Stimulated activated effector memory CD8-positive, alpha-beta T cell treated with anti-CD3 and anti-CD28 coated beads, Interleukin-12 subunit alpha, Interleukin-12 subunit beta, amount 100 ng/mL, for 72 hours (primary cell): ENCODE measurements around the gene C14orf93.

ENCODE experiments used
- ATAC-seq: fragments of 150-1000 bp; cut with Tn5 transposase; 2 replicates; pipeline ENCODE4 v1.10.0; 2021
- DNase-seq, 2 donors: peaks; one replicate each; pipeline ENCODE4 v3.0.0; 2021 to 2022; ENCODE audit warnings: low spot score in 2 of 2
- H3K27ac Mint-ChIP-seq: one replicate; pipeline ENCODE4 v1.8.0; 2022; ENCODE audit warnings: mild to moderate bottlenecking, mixed read lengths
- H3K36me3 Mint-ChIP-seq: one replicate; pipeline ENCODE4 v1.8.0; 2022; ENCODE audit warnings: mild to moderate bottlenecking, mixed read lengths
- H3K4me1 Mint-ChIP-seq: one replicate; pipeline ENCODE4 v1.8.0; 2022; ENCODE audit warnings: mixed read lengths
- H3K4me3 Mint-ChIP-seq: one replicate; pipeline ENCODE4 v1.8.0; 2022; ENCODE audit warnings: mild to moderate bottlenecking, mixed read lengths
- H3K9me3 Mint-ChIP-seq: one replicate; pipeline ENCODE4 v1.8.0; 2022; ENCODE audit warnings: mixed read lengths

Gene C14orf93

GRCh38 chr14:23009939-23010726 lies at the start of gene C14orf93:
TSS of gene C14orf93 (minus strand) at chr14:23010143. CDS start at chr14:22999023, 11,120 bp downstream.
- Mint-ChIP-seq H3K9me3 (no peaks in the 10 kb centered on the region), H3K27ac (peak within 1 kb of the TSS; percentile 97), H3K4me3 (peak within 1 kb of the TSS; percentile 75), H3K36me3 (peaks cover 16% of the 10 kb centered on the region), H3K4me1 (peaks cover 21% of the 10 kb centered on the region)
- peak; percentile 64 to 84 for DNase-seq
- peak; percentile 50 for ATAC-seq

GRCh38 chr14:23058654-23059504 lies 48.9 kb upstream of the C14orf93 start:
- Mint-ChIP-seq H3K4me3 (peak overlapping the region; percentile 11), H3K27ac (peak overlapping the region; percentile 69)

DNA sequence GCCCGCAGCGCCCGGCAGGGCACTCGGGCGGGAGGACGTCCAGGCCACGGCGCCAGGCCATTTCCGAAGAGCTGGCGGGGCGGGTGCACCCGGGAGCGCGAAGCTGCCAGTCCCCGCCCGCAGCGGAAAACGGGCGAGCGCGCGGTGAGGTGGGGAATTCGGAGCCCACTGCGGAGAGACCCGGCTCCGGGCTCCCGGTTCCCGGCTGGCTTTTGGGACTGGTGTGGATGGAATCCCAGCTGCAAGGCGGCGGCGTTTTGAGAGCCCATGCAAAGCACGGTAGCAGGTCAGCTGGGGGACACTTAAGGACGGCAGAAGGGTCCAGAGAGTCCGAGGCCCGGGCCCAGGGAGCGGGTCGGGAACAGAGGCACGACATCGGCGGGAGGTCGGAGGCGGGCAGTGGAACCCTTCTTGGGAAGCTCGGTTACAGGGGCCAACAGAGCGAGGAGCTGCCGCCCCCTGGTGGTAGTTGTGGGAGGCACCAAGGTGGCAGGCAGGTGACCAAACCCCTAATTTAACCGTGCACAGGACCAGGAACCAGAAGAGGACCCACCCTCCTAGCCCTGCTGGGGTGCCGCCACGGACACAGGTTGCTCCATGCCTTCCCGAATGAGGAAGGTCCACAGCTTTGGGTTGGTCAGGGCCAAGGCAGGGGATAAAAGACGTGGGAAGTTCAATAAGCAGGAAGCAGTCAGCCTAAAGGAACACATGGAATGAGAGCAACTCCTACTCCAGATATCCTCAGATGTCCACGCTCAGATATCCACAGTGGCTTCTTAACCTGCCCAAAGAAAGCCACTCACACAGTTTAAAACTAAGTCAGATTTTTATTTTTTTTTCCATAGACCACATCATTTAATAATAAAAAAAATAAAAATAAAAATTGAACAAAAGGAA lies 48.1 kb upstream of the C14orf93 start:
- Mint-ChIP-seq H3K36me3 (peaks cover 53% of the 10 kb centered on the region), H3K4me1 (peaks cover 27% of the 10 kb centered on the region), H3K9me3 (no peaks in the 10 kb centered on the region), H3K4me3 (peak overlapping the region; percentile 76), H3K27ac (no peak overlapping the region)
- DNase-seq (peak; percentile 85 to 92), ATAC-seq (peak; percentile 77)

More at GRCh38 chr14:23058654-23059504, 48.9 kb upstream of the C14orf93 start:
- DNase-seq (no peak), ATAC-seq (no peak)
- H3K4me1 Mint-ChIP-seq, result peaks cover 27% of the 10 kb centered on the region
- H3K36me3 Mint-ChIP-seq, result peaks cover 62% of the 10 kb centered on the region
- no peaks in the 10 kb centered on the region for H3K9me3 Mint-ChIP-seq

GRCh38 chr14:23056956-23057756 lies 47.2 kb upstream of the C14orf93 start, which contains the start of gene CDH24:
TSS of gene CDH24 (minus strand) at chr14:23057520. CDS start at chr14:23055733, 1,787 bp downstream.
- peak within 1 kb of the TSS; percentile 76 for H3K4me3 Mint-ChIP-seq
- H3K9me3 Mint-ChIP-seq, result no peaks in the 10 kb centered on the region
- peaks cover 44% of the 10 kb centered on the region for H3K36me3 Mint-ChIP-seq
- DNase-seq (peak; percentile 58 to 80), ATAC-seq (peak; percentile 81)
- H3K4me1 Mint-ChIP-seq, result peaks cover 27% of the 10 kb centered on the region
- peak within 1 kb of the TSS; percentile 60 for H3K27ac Mint-ChIP-seq

GRCh38 chr14:23056145-23056955 lies 46.4 kb upstream of the C14orf93 start:
- peak overlapping the region; percentile 76 for H3K4me3 Mint-ChIP-seq
- H3K9me3 Mint-ChIP-seq, result no peaks in the 10 kb centered on the region
- H3K36me3 Mint-ChIP-seq, result peaks cover 36% of the 10 kb centered on the region
- DNase-seq, result peak; percentile 55 to 77
- H3K4me1 Mint-ChIP-seq, result peaks cover 27% of the 10 kb centered on the region
- peak; percentile 76 for ATAC-seq
- peak overlapping the region; percentile 60 for H3K27ac Mint-ChIP-seq

DNA sequence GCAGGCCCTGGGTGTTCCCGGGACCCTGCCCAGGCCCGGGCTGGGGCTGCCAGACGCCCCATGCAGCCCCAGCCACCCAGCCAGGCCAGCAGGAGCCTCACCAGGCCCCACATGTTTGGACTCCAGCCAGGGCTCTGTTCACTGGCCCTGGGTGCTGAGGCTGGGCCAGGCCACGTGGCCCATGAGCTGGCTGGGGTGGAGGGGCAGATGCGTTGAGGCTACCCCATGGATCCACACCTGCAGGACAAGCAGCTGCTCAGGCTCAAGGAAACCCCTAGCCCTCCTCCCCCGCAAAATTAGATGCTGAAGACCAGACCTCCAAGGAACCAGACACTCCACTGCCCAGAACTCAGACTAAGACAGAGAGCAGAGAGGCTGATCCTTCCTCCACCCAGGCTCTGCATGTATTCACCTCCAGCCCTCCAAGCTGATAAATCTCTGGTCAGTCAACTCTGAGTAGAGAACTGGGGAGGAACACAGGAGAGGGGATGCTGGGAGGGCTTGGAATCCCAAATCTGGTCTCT lies 45.7 kb upstream of the C14orf93 start:
- Mint-ChIP-seq H3K27ac (peak overlapping the region; percentile 60), H3K4me1 (peaks cover 27% of the 10 kb centered on the region), H3K9me3 (no peaks in the 10 kb centered on the region), H3K4me3 (peak overlapping the region; percentile 76), H3K36me3 (peaks cover 30% of the 10 kb centered on the region)
- DNase-seq (no peak), ATAC-seq (no peak)

- Mint-ChIP-seq H3K36me3 (peaks cover 24% of the 10 kb centered on the region), H3K4me1 (peaks cover 27% of the 10 kb centered on the region), H3K4me3 (no peak overlapping the region), H3K27ac (no peak overlapping the region), H3K9me3 (no peaks in the 10 kb centered on the region)
- no peak for ATAC-seq
- no peak for DNase-seq
These were observed 45.2 kb upstream of the C14orf93 start for GRCh38 chr14:23055147-23055550.

DNA sequence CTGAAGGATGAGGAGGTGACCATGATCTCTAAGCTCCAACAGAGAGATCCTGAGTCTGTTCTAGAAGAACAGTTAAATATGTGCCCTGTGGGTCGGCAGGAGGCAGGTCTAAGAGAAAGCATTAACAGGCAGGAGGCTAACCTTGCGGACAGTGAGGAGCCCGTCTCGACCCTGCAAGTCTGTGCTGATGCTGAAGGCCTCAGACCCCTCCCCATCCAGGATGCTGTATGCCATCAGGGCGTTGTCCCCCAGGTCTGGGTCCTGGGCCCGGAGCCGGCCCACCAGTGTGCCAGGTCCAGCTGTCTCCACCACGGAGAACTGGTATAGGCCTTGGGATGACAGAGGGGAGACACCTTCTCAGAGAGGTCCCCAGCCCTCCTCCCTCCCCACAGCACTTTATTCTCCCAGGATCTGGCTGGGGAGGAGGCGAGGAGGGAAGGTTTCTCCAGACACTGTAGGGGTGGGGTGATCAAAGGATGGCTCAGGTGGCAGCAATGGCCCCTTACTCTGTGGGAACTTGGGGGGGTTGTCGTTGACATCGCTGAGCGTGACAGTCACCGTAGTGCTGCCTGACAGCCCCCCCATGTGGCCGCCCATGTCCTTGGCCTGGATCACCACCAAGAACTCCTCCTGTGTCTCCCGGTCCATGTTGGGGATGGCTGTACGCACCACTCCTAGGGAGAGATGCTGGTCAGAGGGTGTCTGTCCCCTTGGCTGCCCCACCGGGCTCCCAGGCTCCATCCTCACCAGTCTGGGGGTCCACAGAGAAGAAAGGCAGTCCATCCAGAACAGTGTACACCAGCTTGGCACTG lies 44.3 kb upstream of the C14orf93 start:
- Mint-ChIP-seq H3K4me1 (peaks cover 27% of the 10 kb centered on the region), H3K9me3 (no peaks in the 10 kb centered on the region), H3K27ac (no peak overlapping the region), H3K36me3 (peaks cover 15% of the 10 kb centered on the region), H3K4me3 (no peak overlapping the region)
- ATAC-seq (no peak), DNase-seq (peak in 1 of 2 donors; percentile 52)

GRCh38 chr14:23053426-23053825 lies 43.5 kb upstream of the C14orf93 start:
- no peaks in the 10 kb centered on the region for H3K9me3 Mint-ChIP-seq
- ATAC-seq (no peak), DNase-seq (no peak)
- H3K4me3 Mint-ChIP-seq, result no peak overlapping the region
- no peak overlapping the region for H3K27ac Mint-ChIP-seq
- peaks cover 27% of the 10 kb centered on the region for H3K4me1 Mint-ChIP-seq
- H3K36me3 Mint-ChIP-seq, result peaks cover 7% of the 10 kb centered on the region

DNA sequence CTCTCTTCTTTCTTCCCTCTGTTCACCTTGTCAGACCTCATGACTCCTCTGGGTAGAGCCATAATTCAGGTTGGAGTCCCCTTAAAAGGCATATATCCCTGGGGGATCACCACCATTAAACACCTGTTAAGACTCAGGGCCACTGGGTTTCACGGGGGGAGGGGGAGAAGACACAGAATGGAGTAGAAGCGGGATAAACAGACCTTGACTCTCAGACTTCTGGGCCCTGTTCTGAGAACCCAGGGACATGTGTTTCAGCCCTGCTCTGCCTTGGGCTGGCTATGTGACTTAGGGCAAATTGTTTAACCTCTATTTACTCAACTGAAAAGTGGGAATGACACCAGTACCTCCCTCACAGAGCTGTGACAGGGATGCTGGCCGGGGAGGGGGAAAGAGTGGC lies 42.7 kb upstream of the C14orf93 start:
- DNase-seq (no peak), ATAC-seq (no peak)
- Mint-ChIP-seq H3K9me3 (no peaks in the 10 kb centered on the region), H3K36me3 (no peaks in the 10 kb centered on the region), H3K4me3 (no peak overlapping the region), H3K27ac (no peak overlapping the region), H3K4me1 (peaks cover 21% of the 10 kb centered on the region)

DNA sequence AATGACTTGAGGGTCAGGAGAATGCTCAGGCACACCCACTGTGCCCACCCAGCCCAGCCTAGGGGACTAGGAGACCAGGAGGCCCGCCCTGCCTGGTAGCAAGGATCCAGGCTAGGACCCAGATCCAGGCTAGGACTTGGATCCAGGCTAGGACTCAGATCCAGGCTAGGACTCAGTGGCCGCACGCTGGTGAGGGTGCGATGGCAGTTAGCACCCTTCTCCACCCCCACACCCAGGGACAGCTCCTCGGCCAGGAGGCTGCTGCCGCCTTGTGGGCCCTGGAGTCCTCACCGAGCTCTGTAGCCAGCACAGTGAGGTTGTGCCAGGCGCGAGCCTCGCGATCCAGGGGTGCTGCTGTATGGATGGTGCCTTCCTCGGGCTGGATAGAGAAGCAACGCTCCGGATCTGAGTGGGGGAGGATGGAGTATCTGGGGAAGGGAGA lies 42.3 kb upstream of the C14orf93 start:
- H3K27ac Mint-ChIP-seq, result no peak overlapping the region
- DNase-seq (no peak), ATAC-seq (no peak)
- H3K4me1 Mint-ChIP-seq, result peaks cover 21% of the 10 kb centered on the region
- no peaks in the 10 kb centered on the region for H3K36me3 Mint-ChIP-seq
- H3K4me3 Mint-ChIP-seq, result no peak overlapping the region
- no peaks in the 10 kb centered on the region for H3K9me3 Mint-ChIP-seq

DNA sequence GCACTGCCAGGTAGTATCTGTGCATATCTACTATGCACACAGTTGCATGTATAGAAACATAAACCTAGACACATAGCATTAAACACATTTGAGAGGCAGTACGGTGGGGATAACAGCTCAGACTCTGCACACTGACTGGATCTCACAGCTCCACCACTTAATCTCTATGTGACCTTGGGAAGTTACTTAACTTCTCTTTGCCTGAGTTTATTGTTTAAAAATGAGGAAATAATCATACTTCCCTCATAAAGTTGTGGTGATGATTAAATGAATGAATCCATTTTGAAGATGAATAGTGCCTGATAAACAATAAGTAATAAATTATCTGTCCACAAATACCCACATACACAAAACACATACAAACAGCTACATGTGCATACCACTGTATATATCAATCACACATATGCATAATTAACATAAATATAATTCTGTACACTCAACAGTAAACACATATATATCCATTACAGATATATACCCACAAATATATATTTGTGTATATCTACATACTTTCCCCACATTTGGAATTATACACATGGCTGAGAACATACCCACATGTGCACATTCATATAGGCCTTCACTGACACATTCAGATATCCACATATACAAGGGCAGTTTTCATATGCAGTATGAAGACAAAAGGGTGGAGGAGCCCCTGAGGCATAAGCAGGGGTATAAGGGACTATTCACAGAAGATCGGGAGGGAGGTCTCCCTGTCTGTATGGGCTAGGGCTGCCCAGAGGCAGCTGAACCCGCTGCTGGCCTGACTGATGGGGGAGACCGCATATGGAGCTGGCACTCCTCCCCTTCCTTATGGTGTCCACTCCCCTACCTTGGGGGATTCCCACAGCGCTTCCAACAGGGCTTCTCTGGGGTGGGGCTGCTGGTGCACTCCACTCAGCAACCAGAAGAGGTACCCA lies 41.5 kb upstream of the C14orf93 start:
- peaks cover 13% of the 10 kb centered on the region for H3K4me1 Mint-ChIP-seq
- DNase-seq, result no peak
- no peak overlapping the region for H3K27ac Mint-ChIP-seq
- no peak for ATAC-seq
- no peaks in the 10 kb centered on the region for H3K36me3 Mint-ChIP-seq
- H3K4me3 Mint-ChIP-seq, result no peak overlapping the region
- no peaks in the 10 kb centered on the region for H3K9me3 Mint-ChIP-seq
